Left ventricle myocardium inferior (tissue), 1 donor: ENCODE results near the gene KRTAP6-3. TPM values are rescaled to one million over a fixed set of nuclear protein-coding genes. Genes with fewer than 3 reads are reported as not detected.

Experiments used
- DNase-seq: peaks from one replicate; pipeline ENCODE4 v3.0.0-alpha.2; 2020
- H3K27ac ChIP-seq: fragments of 200-600 bp; replicated peaks from 2 replicates; pipeline ENCODE4 v1.8.0; 2021
- H3K27me3 ChIP-seq: fragments of 200-600 bp; 2 replicates; pipeline ENCODE4 v1.8.0; 2021; ENCODE audit warnings: low read depth
- H3K36me3 ChIP-seq: fragments of 200-600 bp; 2 replicates; pipeline ENCODE4 v1.8.0; 2021
- H3K4me1 ChIP-seq: fragments of 200-600 bp; 2 replicates; pipeline ENCODE4 v1.8.0; 2021
- H3K4me3 ChIP-seq: fragments of 200-600 bp; 2 replicates; pipeline ENCODE4 v1.8.0; 2021; ENCODE audit warnings: mild to moderate bottlenecking, moderate library complexity
- H3K9me3 ChIP-seq: fragments of 200-600 bp; replicated peaks from 2 replicates; pipeline ENCODE4 v1.8.0; 2021
- CTCF ChIP-seq: fragments of 200-600 bp; IDR thresholded peaks from 2 replicates; pipeline ENCODE4 v1.8.0; 2021; ENCODE audit warnings: antibody characterized with exemption, mild to moderate bottlenecking, borderline replicate concordance
- intact Hi-C: fragments of 100-400 bp; cut with micrococcal nuclease; formaldehyde crosslinking; loops from one replicate; pipeline ENCODE4 v1.11.0; 2022
- total RNA-seq: library from RNA; stranded (reverse); fragmentation: NEBNext Ultra II Directional; extraction: Animal tissue kit (Norgen Biotek cat#: 25700); gene quantifications from one replicate; pipeline ENCODE4 v1.2.1, GENCODE V29; 2021
- donor health status: DM: no; HTN: yes; CAD: no; lungs with severe emphysema.

KRTAP6-3 gene
- total RNA-seq, 1 donor from 2014 or later: not detected

- Histone ChIP-seq H3K9me3 (no peaks in the 10 kb centered on the region), H3K27ac (no peak overlapping the region), H3K36me3 (no peaks in the 10 kb centered on the region), H3K4me3 (no peak overlapping the region), H3K27me3 (no peaks in the 10 kb centered on the region), H3K4me1 (no peaks in the 10 kb centered on the region)
- no peak for DNase-seq
- intact Hi-C loops: no loop called here
- TF ChIP-seq CTCF: no peak
Measured at GRCh38 chr21:30563072-30563471, 29.2 kb upstream of the KRTAP6-3 start.

GRCh38 chr21:30563630-30564029, 28.6 kb upstream of the KRTAP6-3 start:
- intact Hi-C loops: no loop called here

GRCh38 chr21:30567617-30568016, 24.6 kb upstream of the KRTAP6-3 start:
- no peaks in the 10 kb centered on the region for H3K9me3 ChIP-seq
- H3K4me3 ChIP-seq: no peak overlapping the region
- intact Hi-C loops: no loop called here
- no peak for TF ChIP-seq CTCF
- no peaks in the 10 kb centered on the region for H3K36me3 ChIP-seq
- H3K27ac ChIP-seq: peak overlapping the region; percentile 48
- H3K4me1 ChIP-seq: no peaks in the 10 kb centered on the region
- no peaks in the 10 kb centered on the region for H3K27me3 ChIP-seq
- no peak for DNase-seq

More at GRCh38 chr21:30563630-30564029, 28.6 kb upstream of the KRTAP6-3 start:
- Histone ChIP-seq H3K36me3 (no peaks in the 10 kb centered on the region), H3K4me3 (no peak overlapping the region), H3K27me3 (no peaks in the 10 kb centered on the region), H3K9me3 (no peaks in the 10 kb centered on the region), H3K27ac (no peak overlapping the region), H3K4me1 (no peaks in the 10 kb centered on the region)
- DNase-seq: no peak
- TF ChIP-seq CTCF: no peak

- DNase-seq: no peak
- TF ChIP-seq CTCF: no peak
- H3K36me3 ChIP-seq: no peaks in the 10 kb centered on the region
- intact Hi-C loops: no loop called here
- H3K27me3 ChIP-seq: no peaks in the 10 kb centered on the region
- H3K27ac ChIP-seq: no peak overlapping the region
- H3K9me3 ChIP-seq: no peaks in the 10 kb centered on the region
- no peaks in the 10 kb centered on the region for H3K4me1 ChIP-seq
- H3K4me3 ChIP-seq: no peak overlapping the region
Measured at GRCh38 chr21:30577766-30578165, 14.5 kb upstream of the KRTAP6-3 start.

GRCh38 chr21:30579346-30579745, 12.9 kb upstream of the KRTAP6-3 start:
- TF ChIP-seq CTCF: no peak
- intact Hi-C loops: no loop called here
- Histone ChIP-seq H3K27ac (no peak overlapping the region), H3K36me3 (no peaks in the 10 kb centered on the region), H3K4me1 (no peaks in the 10 kb centered on the region), H3K9me3 (no peaks in the 10 kb centered on the region), H3K4me3 (no peak overlapping the region), H3K27me3 (no peaks in the 10 kb centered on the region)
- no peak for DNase-seq

- Histone ChIP-seq H3K27ac (no peak overlapping the region), H3K36me3 (no peaks in the 10 kb centered on the region), H3K4me3 (no peak overlapping the region), H3K9me3 (no peaks in the 10 kb centered on the region), H3K27me3 (no peaks in the 10 kb centered on the region), H3K4me1 (no peaks in the 10 kb centered on the region)
- intact Hi-C loops: no loop called here
- no peak for DNase-seq
- no peak for TF ChIP-seq CTCF
Measured at GRCh38 chr21:30580132-30580531, 12.1 kb upstream of the KRTAP6-3 start.
